CD14-positive monocyte (primary cell): ENCODE data around the gene BCL2L12. TPM values are rescaled to one million over a fixed set of nuclear protein-coding genes. Genes with fewer than 3 reads are reported as not detected.
A peak's percentile ranks its signal among the peaks of the same experiment; 100 is the strongest.

Experiments
- DNase-seq, 3 donors: peaks; one replicate each; pipeline ENCODE4 v3.0.0-alpha.2; 2011 to 2022
- H2AFZ ChIP-seq: 2 replicates; pipeline ENCODE4 v1.6.0; 2012; ENCODE audit warnings: mild to moderate bottlenecking, low read depth, low read length, inconsistent platforms; ENCODE audit not compliant: insufficient read depth, poor library complexity, severe bottlenecking
- H3K27ac ChIP-seq, 2 donors: 1 replicate in 1 of 2; 2 replicates in 1 of 2; pipeline ENCODE4 v1.5.1; 2012 to 2013; ENCODE audit warnings: low read length in 2 of 2, control low read depth in 1 of 2, inconsistent platforms in 1 of 2, low read depth in 1 of 2, mild to moderate bottlenecking in 1 of 2
- H3K27me3 ChIP-seq, 2 donors: one replicate each; pipeline versions ENCODE4 v1.6.0 to v1.6.1; 2011 to 2013; ENCODE audit warnings: low read length in 2 of 2; ENCODE audit not compliant: control insufficient read depth in 2 of 2, insufficient read depth in 2 of 2
- H3K36me3 ChIP-seq, 2 donors: replicated peaks in 1 of 2; 1 replicate in 1 of 2; 2 replicates in 1 of 2; pipeline versions ENCODE4 v1.5.1 to v1.6.1; 2012 to 2013; ENCODE audit warnings: low read length in 2 of 2, control low read depth in 1 of 2, inconsistent platforms in 1 of 2, mild to moderate bottlenecking in 1 of 2; ENCODE audit not compliant: insufficient read depth in 2 of 2, control insufficient read depth in 1 of 2
- H3K4me1 ChIP-seq, 2 donors: 1 replicate in 1 of 2; 2 replicates in 1 of 2; pipeline versions ENCODE4 v1.5.1 to v1.6.1; 2012 to 2013; ENCODE audit warnings: low read length in 2 of 2, control low read depth in 1 of 2, inconsistent platforms in 1 of 2, mild to moderate bottlenecking in 1 of 2, moderate library complexity in 1 of 2; ENCODE audit not compliant: insufficient read depth in 2 of 2, control insufficient read depth in 1 of 2
- H3K4me2 ChIP-seq: replicated peaks from 2 replicates; pipeline ENCODE3; 2012; ENCODE audit warnings: low read length, moderate library complexity, mild to moderate bottlenecking; ENCODE audit not compliant: poor library complexity, severe bottlenecking; ENCODE audit errors: extremely low read depth
- H3K4me3 ChIP-seq, 3 experiments: fragments of 200-600 bp in 1 of 3; sonication (generic) in 1 of 3; replicated peaks in 1 of 3; 1 replicate in 2 of 3; 2 replicates in 1 of 3; pipeline ENCODE4 v1.5.1; 2011 to 2013; ENCODE audit warnings: low read length in 3 of 3, mild to moderate bottlenecking in 3 of 3, control low read depth in 2 of 3, low read depth in 2 of 3, inconsistent platforms in 1 of 3, moderate library complexity in 1 of 3
- H3K79me2 ChIP-seq: 2 replicates; pipeline ENCODE4 v1.6.0; 2012; ENCODE audit warnings: mild to moderate bottlenecking, control low read depth, inconsistent platforms, low read length, moderate library complexity; ENCODE audit not compliant: insufficient read depth
- H3K9ac ChIP-seq: 2 replicates; pipeline ENCODE4 v1.6.0; 2017; ENCODE audit warnings: low read length, mild to moderate bottlenecking; ENCODE audit not compliant: insufficient read depth, poor library complexity, severe bottlenecking
- H3K9me3 ChIP-seq, 2 donors: replicated peaks in 1 of 2; 1 replicate in 1 of 2; 2 replicates in 1 of 2; pipeline versions ENCODE4 v1.5.1 to v1.6.1; 2012 to 2013; ENCODE audit warnings: low read length in 2 of 2, control low read depth in 1 of 2; ENCODE audit not compliant: control insufficient read depth in 1 of 2, insufficient read depth in 1 of 2
- H4K20me1 ChIP-seq: 2 replicates; pipeline ENCODE4 v1.6.0; 2012; ENCODE audit warnings: mild to moderate bottlenecking, low read length, control low read depth, moderate library complexity; ENCODE audit not compliant: insufficient read depth
- H3K27ac Mint-ChIP-seq, 7 donors: one replicate each; pipeline ENCODE4 v1.8.0; 2020; ENCODE audit warnings: mild to moderate bottlenecking in 7 of 7, mixed read lengths in 7 of 7, moderate library complexity in 6 of 7, inconsistent platforms in 2 of 7
- H3K27me3 Mint-ChIP-seq, 3 donors: one replicate each; pipeline ENCODE4 v1.8.0; 2021 to 2022; ENCODE audit warnings: low read depth in 3 of 3, mild to moderate bottlenecking in 3 of 3, mixed read lengths in 3 of 3, moderate library complexity in 3 of 3, inconsistent platforms in 1 of 3
- H3K36me3 Mint-ChIP-seq, 2 donors: one replicate each; pipeline ENCODE4 v1.8.0; 2020; ENCODE audit warnings: mixed read lengths in 2 of 2, inconsistent platforms in 1 of 2, mild to moderate bottlenecking in 1 of 2
- H3K4me1 Mint-ChIP-seq: one replicate; pipeline ENCODE4 v1.8.0; 2020; ENCODE audit warnings: mild to moderate bottlenecking, mixed read lengths
- H3K4me3 Mint-ChIP-seq, 2 donors: one replicate each; pipeline ENCODE4 v1.8.0; 2020; ENCODE audit warnings: mild to moderate bottlenecking in 2 of 2, mixed read lengths in 2 of 2, moderate library complexity in 1 of 2
- H3K9me3 Mint-ChIP-seq, 7 donors: one replicate each; pipeline ENCODE4 v1.8.0; 2020 to 2022; ENCODE audit warnings: mixed read lengths in 7 of 7, mild to moderate bottlenecking in 6 of 7, moderate library complexity in 6 of 7, inconsistent platforms in 2 of 7
- CTCF ChIP-seq: fragments of 200-600 bp; IDR thresholded peaks from one replicate; pipeline ENCODE4 v1.8.0; 2022; ENCODE audit warnings: antibody characterized with exemption, mild to moderate bottlenecking
- WGBS: methylation state at CpG from one replicate; pipeline ENCODE4 v1.1.5; 2013; ENCODE audit warnings: missing lambda C conversion rate; ENCODE audit not compliant: insufficient coverage; 5-methylcytosine and 5-hydroxymethylcytosine counted together
- intact Hi-C, 2 donors: fragments of 100-400 bp; cut with micrococcal nuclease; formaldehyde crosslinking; loops; one replicate each; pipeline versions ENCODE4 v1.15.0 to v1.15.1; 2023
- polyA plus RNA-seq, 3 donors: library from polyadenylated mRNA; depleted of rRNA in 1 of 3; unstranded in 2 of 3; stranded (reverse) in 1 of 3; fragments of 300-500 nt in 2 of 3; fragments of >200 nt in 1 of 3; fragmentation: Illumina TruSeq in 2 of 3; gene quantifications; 1 replicate in 2 of 3; 2 replicates in 1 of 3; pipeline ENCODE4 v1.2.3, GENCODE V29; 2012 to 2021

Gene BCL2L12
- polyA plus RNA-seq, 3 donors, result 5.7 to 10.3 (median 8.6) TPM

DNA sequence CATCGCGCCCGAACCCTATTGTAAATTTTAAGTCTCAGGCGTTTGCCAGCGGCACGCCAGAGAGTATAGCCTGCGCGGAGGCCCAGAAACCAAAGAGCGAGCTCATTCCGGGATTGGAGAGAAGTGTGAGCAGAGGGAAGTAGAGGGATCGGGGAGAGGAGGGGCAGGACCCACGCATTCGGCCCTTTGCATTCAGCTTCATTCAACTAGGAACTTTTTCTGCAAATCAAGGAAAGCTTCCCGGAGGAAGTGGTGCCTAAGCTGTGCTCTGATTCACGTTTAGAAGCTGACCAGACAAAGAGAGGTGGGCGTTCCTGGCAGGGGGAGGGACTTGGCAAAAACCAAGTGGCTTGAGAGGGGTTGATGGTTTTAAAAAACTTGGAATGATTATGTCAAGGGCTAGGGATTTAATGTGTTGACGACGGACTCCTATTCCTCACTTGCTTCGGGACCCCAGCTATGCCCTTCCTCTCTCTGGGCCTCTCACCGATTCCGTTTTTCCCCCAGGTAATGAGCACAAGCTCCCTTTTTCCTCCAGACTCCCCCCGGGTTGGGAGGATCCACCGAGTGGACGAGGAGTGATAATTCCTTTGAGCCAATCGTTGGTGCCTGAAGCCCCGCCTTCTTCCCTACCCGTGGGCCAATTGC is 10.5 kb downstream of the BCL2L12 start:
- H3K27ac ChIP-seq, result peak overlapping the region; percentile 91 to 98
- peaks cover 37% of the 10 kb centered on the region for H3K79me2 ChIP-seq
- TF ChIP-seq CTCF, result no peak
- Mint-ChIP-seq H3K4me1 (peaks cover 25% of the 10 kb centered on the region), H3K27me3 (peaks cover 0 to 5% (median 0%) of the 10 kb centered on the region in 3 donors), H3K36me3 (peaks cover 5 to 7% of the 10 kb centered on the region in 2 donors), H3K9me3 (peaks cover 0 to 2% (median 0%) of the 10 kb centered on the region in 7 donors), H3K4me3 (peak overlapping the region; percentile 83 to 94), H3K27ac (peak overlapping the region; percentile 98 to 100 (median 100))
- under 1% methylated on average over 11 of the region's 27 CpGs for WGBS
- H3K9me3 ChIP-seq, result no peaks in the 10 kb centered on the region
- H3K4me3 ChIP-seq, result peak overlapping the region; percentile 49 to 79 (median 53)
- no peaks in the 10 kb centered on the region for H3K27me3 ChIP-seq
- H4K20me1 ChIP-seq, result peaks cover 25% of the 10 kb centered on the region
- DNase-seq, result peak; percentile 89 to 94 (median 90)
- H3K4me1 ChIP-seq, result peaks cover 29 to 38% of the 10 kb centered on the region in 2 donors
- peak overlapping the region; percentile 66 for H2AFZ ChIP-seq
- H3K4me2 ChIP-seq, result peak overlapping the region; percentile 100
- peak overlapping the region; percentile 77 for H3K9ac ChIP-seq
- intact Hi-C loops, result loop anchor here (2.0 to 10.0 kb wide), 7 partner anchors 33 to 204 kb away; partner anchors contain the start of genes PRR12 (in 2 of the 2), RPS11 (in 2 of the 2), SCAF1 (in 2 of the 2) and AKT1S1 (in 1 of the 2)
- peaks cover 0 to 8% of the 10 kb centered on the region in 2 donors for H3K36me3 ChIP-seq

GRCh38 chr19:49676784-49677230 is 11.1 kb downstream of the BCL2L12 start:
- H3K4me3 Mint-ChIP-seq, result peak overlapping the region; percentile 96
- peaks cover 2 to 6% of the 10 kb centered on the region in 2 donors for H3K36me3 ChIP-seq
- under 1% methylated on average over 30 of the region's 34 CpGs for whole genome bisulfite sequencing
- DNase-seq, result peak; percentile 99 to 100 (median 100)
- H3K36me3 Mint-ChIP-seq, result peaks cover 7 to 12% of the 10 kb centered on the region in 2 donors
- peaks cover 25% of the 10 kb centered on the region for H3K4me1 Mint-ChIP-seq
- H3K27ac ChIP-seq, result peak overlapping the region; percentile 91 to 98
- H3K9me3 Mint-ChIP-seq, result peaks cover 0 to 2% (median 0%) of the 10 kb centered on the region in 7 donors
- peaks cover 0 to 5% (median 0%) of the 10 kb centered on the region in 3 donors for H3K27me3 Mint-ChIP-seq
- H2AFZ ChIP-seq, result peak overlapping the region; percentile 79
- H3K4me1 ChIP-seq, result peaks cover 29 to 38% of the 10 kb centered on the region in 2 donors
- peak overlapping the region; percentile 84 for H3K9ac ChIP-seq
- H3K27me3 ChIP-seq, result no peaks in the 10 kb centered on the region
- TF ChIP-seq CTCF, result no peak
- intact Hi-C loops, result loop anchor here (2.0 to 10.0 kb wide), 7 partner anchors 34 to 205 kb away; partner anchors contain the start of genes PRR12 (in 2 of the 2), RPS11 (in 2 of the 2), SCAF1 (in 2 of the 2) and AKT1S1 (in 1 of the 2)
- H3K9me3 ChIP-seq, result no peaks in the 10 kb centered on the region
- H4K20me1 ChIP-seq, result peaks cover 25% of the 10 kb centered on the region
- H3K27ac Mint-ChIP-seq, result peak overlapping the region; percentile 98 to 100 (median 100)
- H3K4me3 ChIP-seq, result peak overlapping the region; percentile 92 to 98 (median 93)
- peak overlapping the region; percentile 100 for H3K4me2 ChIP-seq
- peaks cover 37% of the 10 kb centered on the region for H3K79me2 ChIP-seq
